ENCODE measurements around the gene SLC14A1. TPM values are rescaled to one million over a fixed set of nuclear protein-coding genes. Genes with fewer than 3 reads are reported as not detected.
"Not testable (repeated sequence)": the region's sequence is repeated elsewhere in the genome, so short reads cannot be mapped to it uniquely, and the experiment has no call there.

Gene SLC14A1
- total RNA-seq, 1 donor from 2014 or later = 0.36 TPM

- Mint-ChIP-seq H3K36me3 (ENCODE audit: low read depth, unreplicated experiment) (peaks cover 6% of the 10 kb centered on the region), H3K9me3 (ENCODE audit: unreplicated experiment) (no peaks in the 10 kb centered on the region), H3K27ac (ENCODE audit: unreplicated experiment) (no peak overlapping the region), H3K4me1 (ENCODE audit: unreplicated experiment) (peaks cover 12% of the 10 kb centered on the region), H3K27me3 (ENCODE audit: unreplicated experiment) (peaks cover 2% of the 10 kb centered on the region), H3K4me3 (ENCODE audit: unreplicated experiment) (no peak overlapping the region)
- DNase-seq (ENCODE audit: low spot score) = no peak
- no peak for TF ChIP-seq CTCF (IDR thresholded peaks at IDR 0.05; ENCODE audit: unreplicated experiment)
Observed at GRCh38 chr18:45753286-45753685, 29.3 kb downstream of the SLC14A1 start.

GRCh38 chr18:45755934-45756333 is 32.0 kb downstream of the SLC14A1 start:
- H3K4me3 Mint-ChIP-seq (ENCODE audit: unreplicated experiment) = no peak overlapping the region
- H3K27me3 Mint-ChIP-seq (ENCODE audit: unreplicated experiment) = no peaks in the 10 kb centered on the region
- peaks cover 22% of the 10 kb centered on the region for H3K4me1 Mint-ChIP-seq (ENCODE audit: unreplicated experiment)
- no peak for TF ChIP-seq CTCF (IDR thresholded peaks at IDR 0.05; ENCODE audit: unreplicated experiment)
- DNase-seq (ENCODE audit: low spot score) = no peak
- no peaks in the 10 kb centered on the region for H3K9me3 Mint-ChIP-seq (ENCODE audit: unreplicated experiment)
- no peak overlapping the region for H3K27ac Mint-ChIP-seq (ENCODE audit: unreplicated experiment)
- peaks cover 6% of the 10 kb centered on the region for H3K36me3 Mint-ChIP-seq (ENCODE audit: low read depth, unreplicated experiment)

GRCh38 chr18:45757005-45757404 is 33.0 kb downstream of the SLC14A1 start:
- peaks cover 2% of the 10 kb centered on the region for H3K27me3 Mint-ChIP-seq (ENCODE audit: unreplicated experiment)
- H3K4me1 Mint-ChIP-seq (ENCODE audit: unreplicated experiment) = peaks cover 31% of the 10 kb centered on the region
- H3K9me3 Mint-ChIP-seq (ENCODE audit: unreplicated experiment) = no peaks in the 10 kb centered on the region
- H3K27ac Mint-ChIP-seq (ENCODE audit: unreplicated experiment) = no peak overlapping the region
- H3K4me3 Mint-ChIP-seq (ENCODE audit: unreplicated experiment) = no peak overlapping the region
- TF ChIP-seq CTCF (IDR thresholded peaks at IDR 0.05; ENCODE audit: unreplicated experiment) = no peak
- peaks cover 6% of the 10 kb centered on the region for H3K36me3 Mint-ChIP-seq (ENCODE audit: low read depth, unreplicated experiment)
- DNase-seq (ENCODE audit: low spot score) = no peak

GRCh38 chr18:45757644-45758043 is 33.7 kb downstream of the SLC14A1 start:
- not testable (repeated sequence) for H3K36me3 Mint-ChIP-seq (ENCODE audit: low read depth, unreplicated experiment); H3K27ac Mint-ChIP-seq (ENCODE audit: unreplicated experiment); H3K27me3 Mint-ChIP-seq (ENCODE audit: unreplicated experiment); DNase-seq (ENCODE audit: low spot score); H3K9me3 Mint-ChIP-seq (ENCODE audit: unreplicated experiment); H3K4me3 Mint-ChIP-seq (ENCODE audit: unreplicated experiment)
- H3K4me1 Mint-ChIP-seq (ENCODE audit: unreplicated experiment) = peaks cover 32% of the 10 kb centered on the region

- H3K9me3 Mint-ChIP-seq (ENCODE audit: unreplicated experiment) = no peaks in the 10 kb centered on the region
- peaks cover 7% of the 10 kb centered on the region for H3K27me3 Mint-ChIP-seq (ENCODE audit: unreplicated experiment)
- H3K36me3 Mint-ChIP-seq (ENCODE audit: low read depth, unreplicated experiment) = no peaks in the 10 kb centered on the region
- no peak overlapping the region for H3K27ac Mint-ChIP-seq (ENCODE audit: unreplicated experiment)
- DNase-seq (ENCODE audit: low spot score) = no peak
- no peak overlapping the region for H3K4me3 Mint-ChIP-seq (ENCODE audit: unreplicated experiment)
- no peak for TF ChIP-seq CTCF (IDR thresholded peaks at IDR 0.05; ENCODE audit: unreplicated experiment)
- peaks cover 29% of the 10 kb centered on the region for H3K4me1 Mint-ChIP-seq (ENCODE audit: unreplicated experiment)
Observed at GRCh38 chr18:45760462-45761036, 36.6 kb downstream of the SLC14A1 start.
